Mesenteric fat pad (tissue), 1 donor: ENCODE results near the gene CPOX. TPM values are rescaled to one million over a fixed set of nuclear protein-coding genes. Genes with fewer than 3 reads are reported as not detected.

ENCODE experiments used
- DNase-seq: peaks from one replicate; pipeline ENCODE4 v3.0.0-alpha.2; 2020; ENCODE audit warnings: low spot score
- total RNA-seq: library from RNA; stranded (reverse); fragmentation: NEBNext Ultra II Directional; extraction: Animal tissue kit (Norgen Biotek cat#: 25700); gene quantifications from one replicate; pipeline ENCODE4 v1.2.1, GENCODE V29; 2021
- donor health status: DM: yes; HTN: yes; CAD: no.

The CPOX gene
- total RNA-seq, 1 donor from 2014 or later, result 14.7 TPM

DNA sequence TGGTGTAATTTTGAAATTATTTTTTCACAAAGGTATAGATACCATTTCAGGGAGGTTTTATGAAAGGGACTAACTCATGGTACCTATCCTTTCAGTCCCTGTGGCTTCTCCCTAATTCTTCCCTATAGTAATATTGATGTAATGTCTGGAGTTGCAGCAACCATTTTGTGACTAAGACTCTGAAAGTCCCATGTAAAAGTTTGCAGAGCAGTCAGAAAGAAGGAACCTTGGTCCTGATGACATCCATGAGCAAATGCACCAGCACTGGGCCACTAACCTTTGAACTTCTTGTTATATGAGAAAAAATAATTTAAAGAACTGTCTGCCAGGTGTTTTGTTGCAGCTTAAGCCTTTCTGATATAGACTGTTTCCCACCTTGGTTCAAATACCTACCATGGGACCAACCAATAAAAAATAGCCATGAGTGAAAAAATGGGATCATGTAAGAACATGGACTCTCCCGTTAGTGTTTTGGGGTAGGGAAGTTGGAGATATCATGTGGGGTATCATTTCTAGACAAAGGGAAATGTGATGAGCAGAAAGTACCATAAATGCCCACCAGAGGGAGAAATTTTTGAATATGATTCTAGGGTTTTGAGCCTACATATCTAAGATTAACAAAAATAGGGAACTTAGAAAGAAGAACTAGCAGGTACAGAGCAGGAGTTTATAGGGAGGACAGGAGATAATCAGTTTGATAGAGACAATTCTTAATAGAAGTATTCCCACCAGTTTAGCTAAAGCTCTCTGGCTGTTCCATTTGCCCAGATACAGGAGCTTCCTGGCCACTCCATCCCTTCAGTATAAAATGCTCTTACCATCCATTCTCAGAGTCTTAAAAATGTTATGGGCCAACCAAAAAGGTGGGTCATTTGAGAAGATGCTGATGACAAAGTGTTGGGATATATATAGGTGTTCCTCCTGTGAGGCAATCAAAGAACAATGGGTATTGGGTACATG is 3.4 kb upstream of the CPOX start:
- no peak for DNase-seq

DNA sequence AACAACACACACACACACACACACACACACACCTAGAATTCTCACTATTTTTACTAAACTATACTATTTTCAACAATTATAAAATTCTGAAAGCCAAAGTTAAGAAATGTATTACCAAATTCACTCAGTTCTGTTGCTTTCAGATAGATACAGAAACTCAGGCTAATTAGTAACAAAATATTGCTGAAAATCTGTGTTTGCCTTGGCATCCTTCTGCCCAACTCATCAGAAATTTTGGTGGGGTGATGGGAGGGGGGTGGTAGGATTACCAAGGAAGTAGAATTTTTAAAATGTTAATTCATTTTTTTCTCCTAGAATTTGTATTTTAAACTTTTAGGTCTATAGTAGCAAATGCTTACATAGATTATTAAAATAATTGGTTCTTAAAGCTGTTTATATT is 2.7 kb upstream of the CPOX start:
- DNase-seq, result no peak

DNA sequence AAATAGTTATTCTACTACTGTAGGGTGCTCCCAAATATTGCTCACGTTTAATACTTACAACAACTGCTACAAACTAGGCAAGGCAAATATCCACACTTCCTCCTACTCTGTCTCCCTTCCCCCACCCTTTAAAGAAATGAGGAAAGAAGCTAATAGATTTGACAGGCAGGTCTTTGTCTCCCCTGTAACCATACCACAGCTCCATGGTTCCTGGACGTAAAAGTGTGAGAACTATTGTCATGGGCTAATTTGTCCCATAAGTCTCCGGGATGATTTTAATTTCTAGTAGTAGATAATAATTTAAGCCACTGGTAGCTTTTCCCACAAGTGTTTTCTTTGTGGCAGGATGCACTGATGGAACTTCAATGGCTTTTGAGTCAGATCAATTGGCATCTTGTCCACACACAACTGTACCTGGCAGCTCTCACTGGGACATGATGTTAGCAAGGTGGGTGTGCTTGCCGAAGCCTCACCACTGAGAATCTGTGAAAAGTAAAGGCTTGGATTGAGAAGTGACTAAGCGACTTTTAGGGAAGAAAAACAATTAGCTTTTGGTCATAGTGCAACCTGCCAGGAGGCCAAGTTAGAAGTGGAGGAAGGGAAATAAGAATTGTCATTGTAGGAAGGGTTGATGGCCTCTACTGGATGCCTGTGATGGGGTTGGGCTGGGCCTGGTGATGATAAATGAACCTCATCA is 1.4 kb upstream of the CPOX start:
- DNase-seq, result no peak

DNA sequence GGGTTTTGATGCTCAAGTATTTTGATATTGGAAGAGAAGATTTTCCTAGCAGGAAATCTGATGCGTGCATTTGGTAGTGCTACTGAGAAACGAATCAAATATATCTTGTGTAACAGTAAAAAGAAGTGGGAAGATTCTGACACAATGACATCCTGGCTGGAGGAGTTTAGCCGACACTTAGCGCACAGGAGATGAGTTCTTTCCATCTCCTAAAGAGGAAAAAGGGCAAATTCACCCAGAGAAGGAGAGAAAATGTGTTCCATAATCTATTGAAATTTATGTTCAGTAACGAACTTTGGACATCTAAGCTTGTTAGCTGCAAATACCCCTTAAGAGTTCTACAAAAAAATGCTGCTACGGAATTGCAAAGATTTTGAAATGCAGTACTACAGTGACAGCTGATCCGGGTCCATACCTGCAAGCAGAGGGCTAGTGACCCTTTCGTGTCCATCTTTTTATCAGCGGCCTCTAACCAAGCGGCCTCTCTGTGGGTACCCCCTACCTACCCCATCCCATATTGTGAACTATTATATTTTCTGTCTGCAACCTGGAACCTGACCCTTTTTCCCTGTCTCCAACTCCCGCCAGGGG is 971 bp downstream of the CPOX start:
- no peak for DNase-seq

DNA sequence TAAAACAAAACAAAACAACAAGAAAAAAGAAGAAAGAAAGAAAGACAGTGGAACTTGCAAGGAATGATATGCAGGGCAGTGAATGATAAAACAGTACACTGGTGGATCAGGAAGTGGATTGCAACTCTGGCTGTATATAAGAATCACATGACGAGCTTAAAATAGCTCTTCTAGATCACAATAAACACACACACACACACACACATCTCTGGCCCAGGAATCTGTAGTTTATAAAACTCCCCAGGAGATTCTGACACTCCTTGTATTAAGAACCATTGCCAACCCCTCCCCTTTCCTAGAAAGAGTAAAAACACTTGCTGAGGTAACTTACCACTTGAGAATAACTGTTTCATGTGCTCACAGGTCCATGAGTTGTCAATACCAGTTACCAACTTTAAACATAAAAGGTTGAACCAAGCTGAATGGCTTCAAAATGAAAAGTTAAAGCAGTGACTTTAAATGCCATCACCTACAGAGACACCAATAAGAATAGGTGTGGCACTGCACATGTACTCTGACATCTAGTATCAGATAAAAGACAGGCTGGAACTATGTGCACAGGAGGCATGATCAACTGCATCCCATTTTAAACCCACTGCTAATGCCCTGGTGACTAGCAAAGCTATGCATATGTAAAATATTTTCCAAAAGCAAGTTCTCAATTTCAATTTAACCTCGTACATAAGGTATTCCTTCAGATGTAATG is 3.9 kb downstream of the CPOX start:
- DNase-seq, result no peak

DNA sequence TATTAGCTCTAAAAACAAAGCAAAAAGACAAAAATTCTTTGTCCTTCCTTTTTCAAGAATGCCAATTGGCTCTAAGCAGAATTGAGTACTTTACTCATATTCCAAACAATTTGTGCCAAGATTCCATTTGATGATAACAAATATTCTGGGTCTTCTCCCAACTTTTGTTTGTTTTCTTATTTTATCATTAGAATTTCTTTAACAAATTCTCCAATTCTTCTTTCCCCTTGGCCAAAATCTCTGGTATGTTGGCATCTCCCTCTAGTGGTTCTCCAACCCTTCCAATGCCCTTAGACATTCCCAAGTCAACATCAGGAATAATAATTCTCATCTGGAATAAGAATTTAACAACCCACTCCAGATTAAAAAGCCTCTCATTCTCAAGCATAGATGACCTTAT is 5.3 kb downstream of the CPOX start:
- no peak for DNase-seq

DNA sequence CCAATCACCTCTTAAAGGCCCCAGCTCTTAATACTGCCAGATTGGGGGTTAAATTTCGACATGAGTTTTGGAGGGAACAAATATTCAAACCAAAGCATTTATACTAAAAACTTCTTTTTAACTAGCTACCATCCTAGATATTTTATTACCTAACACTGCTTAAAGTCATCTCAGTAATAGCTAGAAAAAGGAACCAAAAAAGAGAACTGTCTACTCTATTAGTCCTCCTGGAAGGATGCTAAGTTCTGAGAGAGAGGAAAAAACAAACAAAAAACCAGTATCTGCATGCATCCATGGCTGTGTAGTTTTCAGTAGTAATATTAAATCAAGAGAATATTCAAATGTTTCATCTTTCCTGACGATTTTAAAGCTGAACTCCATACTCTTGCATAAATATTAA is 5.8 kb downstream of the CPOX start:
- DNase-seq, result no peak

DNA sequence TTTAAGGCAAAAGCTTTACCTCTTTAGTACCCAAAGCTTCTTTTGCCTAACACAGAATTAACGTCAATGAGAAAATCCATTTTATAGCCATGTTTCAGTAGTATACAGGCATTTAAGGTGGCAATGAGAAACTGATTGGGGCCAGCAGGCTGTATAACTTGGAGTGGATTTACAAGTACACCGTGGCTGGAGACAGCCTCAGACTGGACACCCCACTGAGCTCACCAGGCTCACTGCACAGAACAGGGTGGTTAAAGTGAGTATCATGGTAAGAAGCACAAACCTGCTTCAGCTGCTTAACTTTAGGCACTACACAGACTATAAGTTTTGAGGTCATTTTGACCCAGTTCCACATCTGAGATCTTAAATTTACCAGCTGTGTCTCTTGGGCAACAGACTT is 8.9 kb downstream of the CPOX start:
- DNase-seq, result no peak

DNA sequence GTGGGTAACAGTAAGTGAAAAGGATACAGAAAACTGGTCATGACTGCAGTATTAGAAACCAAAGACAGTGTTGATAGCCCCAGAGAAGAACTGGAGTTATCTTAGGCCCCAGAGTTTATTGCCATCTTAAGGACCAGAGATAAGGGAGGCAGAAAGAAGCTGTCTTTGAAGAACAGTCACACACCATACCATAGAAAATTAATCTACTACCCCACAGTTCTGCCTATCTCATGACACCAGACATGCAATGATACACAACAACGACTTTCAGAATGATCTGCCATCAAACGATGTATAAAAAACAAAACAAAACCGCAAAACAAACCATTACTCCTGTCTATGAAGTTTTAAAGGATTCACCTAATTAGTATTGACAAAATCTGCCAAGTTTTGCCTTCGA is 9.6 kb downstream of the CPOX start:
- DNase-seq, result no peak

DNA sequence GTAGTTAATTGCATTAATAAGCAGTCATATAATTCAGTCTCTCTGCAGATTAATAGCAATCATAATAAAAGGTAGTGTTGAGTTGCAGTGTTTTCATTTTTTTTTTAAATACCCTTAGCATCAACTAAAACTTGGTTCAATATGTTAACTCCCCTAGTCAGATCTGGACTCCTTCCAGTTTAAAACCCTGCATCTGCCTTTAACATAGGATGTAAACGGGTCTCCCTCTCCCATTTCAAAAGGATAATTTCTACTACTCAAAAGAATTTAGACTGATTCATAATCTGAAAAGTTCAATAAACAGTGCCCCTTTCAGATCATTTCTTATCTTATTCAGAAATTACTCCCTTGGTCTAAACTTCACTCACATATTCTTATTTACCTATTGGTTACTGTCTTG is 11.4 kb downstream of the CPOX start:
- no peak for DNase-seq

DNA sequence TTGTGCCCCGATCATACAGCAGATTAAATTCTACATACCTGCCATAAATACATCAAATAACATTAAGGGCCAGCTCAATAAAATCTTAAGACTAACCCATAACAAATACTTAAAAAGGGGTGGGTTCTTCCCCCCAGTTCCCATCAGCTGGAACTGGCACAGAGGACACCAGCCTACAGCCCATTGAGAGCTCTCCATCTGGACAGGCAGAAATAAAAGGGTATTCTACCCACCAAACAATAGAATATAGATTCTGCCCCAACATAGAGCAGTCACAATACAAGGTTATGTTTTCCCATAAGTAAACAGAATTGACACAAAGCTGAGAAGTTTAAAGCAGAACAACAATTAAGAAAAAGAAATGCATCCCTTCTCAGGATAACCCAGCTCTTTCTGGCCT is 11.9 kb downstream of the CPOX start:
- DNase-seq, result no peak

DNA sequence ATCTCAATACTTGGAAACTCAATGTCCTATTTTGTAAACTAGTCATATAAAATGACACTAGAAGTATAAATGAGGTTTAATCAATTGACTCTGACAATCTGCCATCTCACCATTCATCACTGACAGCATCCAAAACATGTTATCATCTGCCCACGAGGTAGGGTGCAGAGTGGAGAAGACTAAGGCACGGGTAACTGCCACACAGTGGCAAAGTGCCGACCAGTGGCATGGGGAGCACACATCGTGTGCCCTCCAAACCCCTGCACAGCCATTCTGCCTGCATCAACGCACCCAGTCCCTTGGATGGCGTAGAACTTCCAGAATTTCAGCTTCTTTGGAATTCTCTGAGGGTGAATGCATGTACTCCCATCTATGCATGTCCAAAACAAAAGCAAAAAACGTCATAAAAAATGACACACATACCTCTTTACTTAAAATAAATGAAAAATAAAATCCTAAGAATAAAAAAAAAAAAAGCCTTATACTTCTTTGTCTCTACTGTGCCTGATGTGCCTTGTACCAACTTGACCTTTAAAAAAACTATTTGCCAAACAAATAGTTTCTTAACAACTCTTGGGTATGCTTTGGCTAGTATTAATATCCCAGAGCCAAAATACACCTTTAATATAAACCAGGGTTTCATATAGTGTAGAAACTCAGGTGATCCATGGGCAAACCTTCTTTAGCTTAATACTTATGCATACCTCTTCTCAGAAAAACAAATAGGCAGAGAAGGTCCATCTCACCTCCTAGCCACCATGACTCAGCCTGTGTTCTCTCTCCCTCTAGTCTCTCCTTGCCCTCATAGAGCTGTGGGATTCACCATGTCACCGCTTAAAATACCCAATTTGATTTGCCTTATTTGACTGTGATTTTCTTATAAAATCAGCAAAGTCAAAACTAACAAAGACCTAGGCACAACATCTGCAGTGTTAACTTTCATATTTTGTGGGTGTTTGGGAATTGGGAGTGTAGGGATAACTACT is 12.7 kb downstream of the CPOX start:
- no peak for DNase-seq

DNA sequence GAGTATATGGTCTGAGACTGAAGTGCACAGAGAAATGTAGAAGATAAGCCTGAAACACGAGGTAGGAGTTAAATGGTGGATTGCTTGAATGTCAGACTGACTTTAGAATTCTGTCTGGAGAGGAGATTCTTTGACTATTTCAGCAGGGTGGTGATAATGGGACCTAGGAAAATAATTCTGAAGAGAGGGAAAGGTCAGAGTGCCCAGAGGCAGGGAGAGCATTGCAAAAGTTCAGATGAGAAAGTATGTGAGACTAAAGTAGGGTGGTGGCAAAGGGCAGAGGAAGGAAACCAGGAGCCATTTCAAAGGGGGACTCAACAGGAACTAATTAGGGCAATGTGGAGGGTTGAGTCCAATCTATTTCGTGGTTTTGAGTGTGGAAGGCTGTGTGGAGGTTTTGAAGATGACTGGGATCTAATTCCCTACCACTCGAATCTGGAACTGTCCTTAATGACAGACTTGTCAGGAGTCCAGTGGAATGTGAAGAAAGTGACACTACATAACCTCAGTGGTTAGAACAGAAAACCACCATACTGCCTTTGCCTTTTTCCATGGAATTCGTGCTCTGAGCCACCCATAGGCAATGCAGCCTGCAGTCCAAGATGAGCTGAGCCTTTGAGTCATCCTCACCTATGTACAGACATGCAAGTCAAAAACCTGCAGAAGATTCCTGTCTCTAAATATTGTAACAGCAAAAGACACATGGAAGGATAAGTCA is 16.1 kb downstream of the CPOX start:
- no peak for DNase-seq

DNA sequence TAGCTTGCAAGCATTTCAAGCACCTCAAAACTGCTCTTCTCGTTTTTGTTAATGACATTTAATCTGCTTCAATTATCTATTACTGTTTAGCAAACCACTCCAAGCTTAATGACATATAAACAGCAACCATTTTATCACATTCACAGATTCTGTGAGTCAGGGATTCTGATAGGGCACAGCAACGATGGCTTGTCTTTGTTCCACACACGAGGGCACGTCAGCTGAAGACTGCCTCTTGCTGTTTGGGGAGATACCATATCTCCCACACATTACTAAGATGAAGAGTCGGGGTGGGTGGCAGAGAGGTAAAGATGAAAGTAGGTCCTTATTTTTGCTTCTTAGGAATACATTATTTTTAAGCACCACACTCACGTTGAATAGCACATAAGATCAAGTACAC is 19.3 kb downstream of the CPOX start:
- DNase-seq, result no peak

DNA sequence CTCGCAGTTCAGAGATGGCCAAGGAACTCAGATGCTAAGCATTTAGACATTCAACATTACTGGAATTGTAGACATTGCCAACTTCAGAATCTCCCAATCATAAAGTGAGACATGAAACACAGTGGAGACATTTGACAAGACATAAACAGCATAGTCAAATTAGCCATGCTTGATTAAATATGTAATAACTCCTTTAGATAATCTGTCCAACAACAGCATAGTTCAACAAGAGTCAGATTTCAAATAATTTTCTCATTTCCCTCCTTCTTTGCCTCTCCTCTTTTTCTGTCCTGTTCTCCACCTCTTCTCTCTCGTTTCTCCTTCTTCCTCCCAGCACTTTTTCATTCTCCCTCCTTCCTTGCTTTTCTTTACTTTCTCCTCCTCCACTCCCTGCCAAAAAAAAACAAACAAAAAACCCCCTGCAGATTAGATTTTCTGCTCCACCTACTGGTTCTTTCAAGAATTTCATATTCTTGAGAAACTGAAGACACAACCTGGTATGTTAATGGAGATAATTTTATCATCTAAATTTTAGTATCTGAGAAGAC is 20.2 kb downstream of the CPOX start:
- no peak for DNase-seq

DNA sequence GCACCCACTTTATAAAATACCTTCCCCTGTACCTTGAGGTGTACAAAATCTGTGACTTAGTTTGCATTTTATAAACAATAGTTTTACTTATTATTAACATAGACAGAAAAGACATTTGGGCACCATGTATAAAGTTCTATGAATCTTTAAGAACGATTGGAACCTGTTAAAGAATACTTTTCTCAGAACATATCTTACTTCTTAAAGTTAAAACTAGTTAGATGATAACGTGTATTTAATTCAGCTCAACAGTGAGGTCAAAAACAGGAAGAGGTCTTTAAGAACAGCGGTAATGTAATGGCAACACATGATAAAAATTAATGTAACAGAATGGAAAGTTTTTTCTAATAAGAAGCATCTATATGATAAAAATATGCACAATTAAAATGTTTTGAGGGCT is 25.0 kb downstream of the CPOX start:
- DNase-seq, result no peak

DNA sequence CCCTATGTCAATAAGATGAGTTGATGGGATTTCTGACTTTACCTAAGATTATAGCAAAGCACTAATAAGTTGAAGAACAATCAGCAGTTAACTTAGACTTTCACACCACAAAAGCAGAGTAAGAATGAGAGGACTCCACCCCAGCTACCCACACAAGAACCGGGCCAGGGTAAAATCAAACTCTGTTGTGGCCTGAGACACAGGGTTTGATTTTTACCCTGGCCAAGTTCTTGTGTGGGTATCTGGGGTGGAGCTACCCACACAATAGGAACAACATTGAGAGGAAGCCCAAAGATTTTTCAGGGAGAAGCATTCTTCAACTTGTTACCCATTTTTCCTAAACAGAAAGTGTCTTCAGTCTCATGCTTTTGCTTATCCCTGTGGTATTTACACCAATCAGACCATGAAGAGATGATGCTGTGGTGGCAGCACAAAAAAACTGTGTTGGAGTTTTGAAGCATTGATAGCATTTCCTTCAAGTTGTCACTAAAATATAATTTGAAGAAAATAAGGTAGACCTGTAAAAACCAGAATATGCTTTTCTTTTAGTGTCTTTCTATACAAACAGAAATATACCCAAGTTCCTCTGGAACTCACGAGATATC is 25.6 kb downstream of the CPOX start:
- no peak for DNase-seq

DNA sequence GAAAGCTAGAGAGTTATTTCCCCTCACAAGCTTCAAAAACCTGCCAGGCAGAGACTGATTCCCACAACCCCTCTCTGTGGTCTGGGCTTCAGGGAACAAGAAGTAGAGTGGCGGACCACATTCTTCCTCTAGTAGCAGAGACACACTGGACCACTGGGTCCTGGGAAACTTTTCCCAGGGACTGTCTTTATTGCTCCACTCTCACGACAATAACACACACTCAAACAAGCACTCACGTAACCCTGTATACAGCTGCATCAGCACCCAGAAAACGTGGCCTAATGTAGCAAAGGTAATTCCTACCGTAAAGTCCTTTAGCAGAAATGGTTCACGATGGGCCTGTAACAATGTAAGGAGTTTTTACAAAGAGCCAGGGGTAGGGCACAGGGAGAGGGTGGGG is 27.6 kb downstream of the CPOX start:
- DNase-seq, result no peak

DNA sequence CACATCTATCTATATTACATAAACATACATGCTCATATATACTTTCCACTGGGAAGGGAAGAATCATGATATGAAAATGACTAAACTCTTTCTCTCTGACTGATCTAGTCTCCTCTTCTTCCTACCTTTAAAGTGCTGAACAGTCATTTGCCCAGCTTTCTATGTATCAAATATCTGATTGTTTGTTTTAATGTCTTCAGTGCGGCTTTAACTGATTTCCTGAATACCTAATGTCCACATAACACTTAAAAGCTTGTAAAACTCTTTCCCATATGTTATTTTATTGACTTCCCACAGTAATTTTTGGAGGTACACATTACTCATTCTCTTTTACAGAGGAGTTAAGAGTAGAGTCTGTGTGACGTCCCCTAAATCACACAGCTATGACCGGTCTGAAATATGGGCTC is 28.2 kb downstream of the CPOX start:
- no peak for DNase-seq
